Upper lobe of left lung (tissue), 6 donors: ENCODE data around the gene WNT9B. TPM values are rescaled to one million over a fixed set of nuclear protein-coding genes. Genes with fewer than 3 reads are reported as not detected.

Experiments
- ATAC-seq, 2 donors: fragments of 200-7000 bp; cut with Tn5 transposase; one replicate each; pipeline ENCODE4 v1.9.1; 2022; ENCODE audit warnings: mild to moderate bottlenecking in 2 of 2, moderate library complexity in 2 of 2; ENCODE audit not compliant: low FRiP score in 2 of 2
- DNase-seq, 2 donors: peaks; one replicate each; pipeline ENCODE4 v3.0.0-alpha.2; 2019 to 2020
- H3K27ac ChIP-seq, 4 donors: fragments of 200-600 bp; sonication (generic); one replicate each; pipeline ENCODE4 v1.5.1; 2016 to 2019
- H3K27me3 ChIP-seq, 4 donors: fragments of 200-600 bp; sonication (generic); one replicate each; pipeline ENCODE4 v1.5.1; 2017 to 2019
- H3K36me3 ChIP-seq, 4 donors: fragments of 200-600 bp; sonication (generic); one replicate each; pipeline ENCODE4 v1.5.1; 2016 to 2019
- H3K4me1 ChIP-seq, 4 donors: fragments of 200-600 bp; sonication (generic); one replicate each; pipeline ENCODE4 v1.5.1; 2018 to 2019
- H3K4me3 ChIP-seq, 4 donors: fragments of 200-600 bp; sonication (generic); one replicate each; pipeline ENCODE4 v1.5.1; 2017 to 2019; ENCODE audit warnings: mild to moderate bottlenecking in 2 of 4, moderate library complexity in 1 of 4
- H3K9me3 ChIP-seq, 4 donors: fragments of 200-600 bp; sonication (generic); one replicate each; pipeline ENCODE4 v1.5.1; 2018 to 2019
- CTCF ChIP-seq, 6 experiments: fragments of 450-650 bp in 4 of 6; fragments of 200-600 bp in 2 of 6; sonication (generic) in 2 of 6; IDR thresholded peaks; one replicate each; pipeline ENCODE4 v1.5.1; 2016 to 2019; ENCODE audit warnings: antibody characterized with exemption in 6 of 6
- EP300 ChIP-seq, 4 donors: sonication (generic); formaldehyde crosslinking; IDR thresholded peaks; one replicate each; pipeline ENCODE4 v1.5.1; 2017; ENCODE audit warnings: antibody characterized with exemption in 4 of 4, control low read depth in 2 of 4
- POLR2A ChIP-seq, 4 donors: fragments of 450-650 bp; IDR thresholded peaks; one replicate each; pipeline ENCODE4 v1.5.1; 2016 to 2017; ENCODE audit warnings: antibody characterized with exemption in 4 of 4, mild to moderate bottlenecking in 2 of 4
- POLR2AphosphoS5 ChIP-seq, 2 donors: sonication (generic); formaldehyde crosslinking; IDR thresholded peaks; one replicate each; pipeline ENCODE4 v1.5.1; 2017; ENCODE audit warnings: antibody characterized with exemption in 2 of 2
- WGBS, 2 donors: methylation state at CpG; one replicate each; pipeline ENCODE4 v1.1.5; 2017 to 2018; 5-methylcytosine and 5-hydroxymethylcytosine counted together
- total RNA-seq, 6 donors: library from RNA; depleted of rRNA in 4 of 6; stranded (reverse); fragments of >200 nt in 4 of 6; gene quantifications; one replicate each; pipeline versions ENCODE4 v1.1.0 to v1.2.1, GENCODE V29; 2016 to 2021
- donor health status: DM: no; HTN: no; CAD: no; lungs with moderate emphysema.
- donor health status: DM: no; HTN: yes; CAD: no; lungs with severe emphysema.

The WNT9B gene
- total RNA-seq, 6 donors from 2014 or later, result 0.26 to 8.3 (median 1.8) TPM; not detected in 3

GRCh38 chr17:46810837-46811236 is 40.5 kb upstream of the WNT9B start:
- no peak overlapping the region for H3K4me3 ChIP-seq
- H3K27me3 ChIP-seq, result peaks cover 0 to 4% (median 2%) of the 10 kb centered on the region in 4 donors
- ATAC-seq (no peak), DNase-seq (no peak)
- no peaks in the 10 kb centered on the region for H3K9me3 ChIP-seq
- WGBS, 2 donors, result 87 to 91% methylated on average over 10 of the region's 10 CpGs
- H3K36me3 ChIP-seq, result no peaks in the 10 kb centered on the region
- H3K27ac ChIP-seq, result no peak overlapping the region
- H3K4me1 ChIP-seq, result no peaks in the 10 kb centered on the region
- TF ChIP-seq POLR2A (IDR thresholded peaks at IDR 0.05) (no peak), EP300 (IDR thresholded peaks at IDR 0.05) (no peak), POLR2AphosphoS5 (IDR thresholded peaks at IDR 0.05) (no peak), CTCF (IDR thresholded peaks at IDR 0.05) (no peak)

DNA sequence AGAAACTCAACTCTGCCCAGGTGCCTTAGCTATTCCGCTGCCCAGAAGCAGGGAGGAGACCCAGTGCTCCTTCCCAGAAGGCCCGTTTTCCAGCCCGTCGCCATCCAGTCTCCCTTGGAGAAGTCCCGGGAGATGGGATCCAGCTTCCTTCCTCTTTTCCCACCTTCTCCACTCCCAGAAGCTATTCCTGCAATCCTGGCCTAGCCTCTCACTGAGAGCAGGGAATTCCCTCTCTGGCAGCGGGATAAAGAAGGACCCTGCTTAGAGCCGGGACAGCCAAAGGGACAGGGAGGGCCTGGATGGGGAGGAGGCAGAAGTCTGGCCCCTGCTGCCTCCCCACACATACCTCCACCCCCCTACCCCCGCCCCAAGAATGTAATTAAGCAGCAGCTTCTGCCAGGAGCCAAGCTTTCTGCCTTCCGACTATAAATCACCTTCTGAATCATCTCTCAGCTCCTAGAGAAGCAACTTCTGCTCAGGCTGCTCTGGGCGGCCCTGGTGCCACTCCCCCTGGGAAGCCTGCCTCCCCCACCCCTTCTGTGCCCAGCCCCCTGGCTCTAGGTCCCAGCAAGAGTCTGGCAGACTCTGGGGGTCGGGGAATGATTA is 39.3 kb upstream of the WNT9B start:
- WGBS, 2 donors, result 46 to 62% methylated on average over 10 to 11 of the region's 11 CpGs
- Histone ChIP-seq H3K9me3 (no peaks in the 10 kb centered on the region), H3K4me1 (no peaks in the 10 kb centered on the region), H3K27ac (no peak overlapping the region), H3K4me3 (no peak overlapping the region), H3K27me3 (peaks cover 0 to 11% (median 6%) of the 10 kb centered on the region in 4 donors), H3K36me3 (no peaks in the 10 kb centered on the region)
- DNase-seq (no peak), ATAC-seq (no peak)
- TF ChIP-seq CTCF (IDR thresholded peaks at IDR 0.05) (no peak), POLR2AphosphoS5 (IDR thresholded peaks at IDR 0.05) (no peak), EP300 (IDR thresholded peaks at IDR 0.05) (no peak), POLR2A (IDR thresholded peaks at IDR 0.05) (no peak)

GRCh38 chr17:46812624-46813318 is 38.6 kb upstream of the WNT9B start:
- DNase-seq (no peak), ATAC-seq (no peak)
- WGBS, 2 donors, result 74 to 76% methylated on average over 6 of the region's 6 CpGs
- no peak for TF ChIP-seq POLR2AphosphoS5 (IDR thresholded peaks at IDR 0.05)
- Histone ChIP-seq H3K4me3 (no peak overlapping the region), H3K27me3 (peaks cover 0 to 16% (median 11%) of the 10 kb centered on the region in 4 donors), H3K27ac (no peak overlapping the region), H3K4me1 (peaks cover 0 to 3% (median 0%) of the 10 kb centered on the region in 4 donors), H3K9me3 (no peaks in the 10 kb centered on the region), H3K36me3 (no peaks in the 10 kb centered on the region)

GRCh38 chr17:46813920-46814319 is 37.5 kb upstream of the WNT9B start:
- peaks cover 4 to 27% (median 21%) of the 10 kb centered on the region in 4 donors for H3K27me3 ChIP-seq
- TF ChIP-seq POLR2A (IDR thresholded peaks at IDR 0.05) (no peak), CTCF (IDR thresholded peaks at IDR 0.05) (no peak), POLR2AphosphoS5 (IDR thresholded peaks at IDR 0.05) (no peak), EP300 (IDR thresholded peaks at IDR 0.05) (no peak)
- no peak overlapping the region for H3K27ac ChIP-seq
- no peak overlapping the region for H3K4me3 ChIP-seq
- 51 to 65% methylated on average over 2 to 3 of the region's 3 CpGs for WGBS, 2 donors
- ATAC-seq (no peak), DNase-seq (no peak)
- H3K9me3 ChIP-seq, result no peaks in the 10 kb centered on the region
- peaks cover 8 to 14% (median 10%) of the 10 kb centered on the region in 4 donors for H3K4me1 ChIP-seq
- H3K36me3 ChIP-seq, result no peaks in the 10 kb centered on the region

GRCh38 chr17:46814446-46814845 is 36.9 kb upstream of the WNT9B start:
- Histone ChIP-seq H3K36me3 (no peaks in the 10 kb centered on the region), H3K4me3 (no peak overlapping the region), H3K27me3 (peaks cover 4 to 33% (median 27%) of the 10 kb centered on the region in 4 donors), H3K9me3 (no peaks in the 10 kb centered on the region), H3K27ac (no peak overlapping the region), H3K4me1 (peaks cover 13 to 19% (median 15%) of the 10 kb centered on the region in 4 donors)
- TF ChIP-seq POLR2A (IDR thresholded peaks at IDR 0.05) (no peak), EP300 (IDR thresholded peaks at IDR 0.05) (no peak), CTCF (IDR thresholded peaks at IDR 0.05) (no peak), POLR2AphosphoS5 (IDR thresholded peaks at IDR 0.05) (no peak)
- ATAC-seq (no peak), DNase-seq (no peak)
- WGBS, 2 donors, result 43 to 66% methylated on average over 4 to 6 of the region's 7 CpGs
